H1 (cell line): ENCODE data around the gene IAPP. TPM values are rescaled to one million over a fixed set of nuclear protein-coding genes. Genes with fewer than 3 reads are reported as not detected.

Source experiments
- polyA plus RNA-seq, 7 experiments: library from polyadenylated mRNA; depleted of rRNA in 3 of 7; stranded (reverse) in 5 of 7; unstranded in 2 of 7; fragments of >200 nt in 5 of 7; fragments of 200-250 nt in 2 of 7; gene quantifications; 1 replicate in 5 of 7; 2 replicates in 1 of 7; 4 replicates in 1 of 7; pipeline versions ENCODE4 v1.2.1 to v1.2.3, GENCODE V29; 2011 to 2013; ENCODE audit warnings: missing spikeins in 2 of 7, mixed read lengths in 2 of 7
- total RNA-seq: library from RNA; stranded (reverse); fragmentation: NEBNext Ultra II Directional; extraction: Animal tissue kit (Norgen Biotek cat#: 25700); gene quantifications from 2 replicates; pipeline ENCODE4 v1.2.1, GENCODE V29; 2021
- TF ChIP-seq, protein P1 (sequence below), 3 experiments: IDR thresholded peaks; 1 replicate in 2 of 3; 2 replicates in 1 of 3; pipeline versions ENCODE4 v1.5.1 to v1.6.1; 2011; ENCODE audit warnings: low read length in 3 of 3, mild to moderate bottlenecking in 3 of 3, inconsistent platforms in 2 of 3, low read depth in 1 of 3, moderate library complexity in 1 of 3; ENCODE audit not compliant: insufficient read depth in 1 of 3; ENCODE audit errors: control extremely low read depth in 1 of 3

The IAPP gene
- total and polyA plus RNA-seq, 2 of the 8 experiments (the other 6 are each of a cell fraction or from before 2014, with no cell fraction given): not detected

DNA sequence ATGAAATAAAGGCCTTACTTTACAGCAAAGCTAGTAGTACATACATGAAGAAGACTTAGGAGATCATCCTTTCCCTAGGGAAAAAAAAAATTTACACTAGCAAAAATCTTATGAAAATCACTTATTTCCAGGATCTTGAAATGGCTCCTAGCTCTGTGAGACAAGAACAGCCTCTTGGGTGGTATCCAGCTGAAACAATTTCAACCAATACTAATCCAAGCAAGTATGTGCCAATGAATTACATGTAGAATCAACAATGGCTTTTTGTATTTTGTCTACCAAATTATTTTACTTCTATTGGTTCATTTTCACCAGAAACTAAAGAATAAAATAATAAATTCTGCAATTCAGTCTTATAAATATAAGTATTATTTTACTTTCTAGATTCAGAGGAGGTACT is 35.2 kb upstream of the IAPP start (continued):
- TF ChIP-seq, protein P1, sequence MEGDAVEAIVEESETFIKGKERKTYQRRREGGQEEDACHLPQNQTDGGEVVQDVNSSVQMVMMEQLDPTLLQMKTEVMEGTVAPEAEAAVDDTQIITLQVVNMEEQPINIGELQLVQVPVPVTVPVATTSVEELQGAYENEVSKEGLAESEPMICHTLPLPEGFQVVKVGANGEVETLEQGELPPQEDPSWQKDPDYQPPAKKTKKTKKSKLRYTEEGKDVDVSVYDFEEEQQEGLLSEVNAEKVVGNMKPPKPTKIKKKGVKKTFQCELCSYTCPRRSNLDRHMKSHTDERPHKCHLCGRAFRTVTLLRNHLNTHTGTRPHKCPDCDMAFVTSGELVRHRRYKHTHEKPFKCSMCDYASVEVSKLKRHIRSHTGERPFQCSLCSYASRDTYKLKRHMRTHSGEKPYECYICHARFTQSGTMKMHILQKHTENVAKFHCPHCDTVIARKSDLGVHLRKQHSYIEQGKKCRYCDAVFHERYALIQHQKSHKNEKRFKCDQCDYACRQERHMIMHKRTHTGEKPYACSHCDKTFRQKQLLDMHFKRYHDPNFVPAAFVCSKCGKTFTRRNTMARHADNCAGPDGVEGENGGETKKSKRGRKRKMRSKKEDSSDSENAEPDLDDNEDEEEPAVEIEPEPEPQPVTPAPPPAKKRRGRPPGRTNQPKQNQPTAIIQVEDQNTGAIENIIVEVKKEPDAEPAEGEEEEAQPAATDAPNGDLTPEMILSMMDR (IDR thresholded peaks at IDR 0.05; ENCODE audit: control extremely low read depth in 1 of 3, insufficient read depth in 1 of 3, low read depth in 1 of 3, low read length in 3 of 3): no peak
- TF ChIP-seq, all 59 proteins: peak for 0
